ENCODE results near the gene HARS2. TPM values are rescaled to one million over a fixed set of nuclear protein-coding genes. Genes with fewer than 3 reads are reported as not detected.

Gene HARS2
- polyA plus RNA-seq, 2 of the 4 experiments (the other 2 are of a cell fraction), result 44.9 to 55.1 TPM

GRCh38 chr5:140734354-140734753, 43.1 kb downstream of the HARS2 start:
- POLR2A ChIA-PET, result no interaction called here
- ATAC-seq, result peak; percentile 81 to 85; a peak in 4 of 6 replicates

GRCh38 chr5:140737486-140737885, 46.2 kb downstream of the HARS2 start:
- peak; percentile 22 for TF ChIP-seq MAFK (IDR thresholded peaks at IDR 0.05; ENCODE audit: partially characterized antibody)
- TF ChIP-seq TP53 (CRISPR knock-in tag; IDR thresholded peaks at IDR 0.05), result no peak
- ATAC-seq, result no peak
- DNase-seq (ENCODE audit: low read depth in 1 of 2, low spot score in 1 of 2), result no peak
- H3K27ac ChIP-seq, result no peak overlapping the region
- WGBS (ENCODE audit: missing lambda C conversion rate), result 10% methylated on average over 1 of the region's 1 CpG
- H3K4me3 ChIP-seq, result no peak overlapping the region
- H3K4me1 ChIP-seq, result no peaks in the 10 kb centered on the region
- no peak for FAIRE-seq
- ChIA-PET POLR2A (no interaction called here), CTCF (interaction anchor here (1.3 kb wide), 1 partner anchor 10 kb away, joined by 3 read pairs; no protein-coding TSS in a partner anchor)
- peaks cover 23% of the 10 kb centered on the region; the same call in 2 of the 3 replicates for H3K9me3 ChIP-seq
- H3K4me2 ChIP-seq, result no peak overlapping the region

More at GRCh38 chr5:140734354-140734753, 43.1 kb downstream of the HARS2 start:
- Histone ChIP-seq H3K4me2 (no peak overlapping the region), H3K4me3 (no peak overlapping the region), H3K4me1 (no peaks in the 10 kb centered on the region), H3K27ac (no peak overlapping the region), H3K9me3 (peaks cover 18% of the 10 kb centered on the region; the same call in 2 of the 3 replicates)
- CTCF ChIA-PET, result interaction anchor here (0.7 kb wide), 1 partner anchor 367 kb away, joined by 3 read pairs; no protein-coding TSS in a partner anchor
- FAIRE-seq (peak; percentile 43), DNase-seq (ENCODE audit: low read depth in 1 of 2, low spot score in 1 of 2) (peak in 1 of 2 experiments; percentile 50)
- TF ChIP-seq RAD21 (conservative IDR thresholded peaks at IDR 0.05 in 1 of 2, IDR thresholded peaks at IDR 0.05 in 1 of 2) (peak; percentile 34 to 56; a peak in 3 of 5 replicates), FOSL2 (IDR thresholded peaks at IDR 0.05) (no peak), FOSL2 (CRISPR knock-in tag; IDR thresholded peaks at IDR 0.05) (no peak), CTCF (IDR thresholded peaks at IDR 0.05) (peak; percentile 17; the same call in 1 of the 3 replicates), CHD4 (IDR thresholded peaks at IDR 0.05; ENCODE audit: borderline replicate concordance) (no peak)
- WGBS (ENCODE audit: missing lambda C conversion rate), result 33% methylated on average over 7 of the region's 7 CpGs

GRCh38 chr5:140741967-140742366, 50.7 kb downstream of the HARS2 start:
- no peak for FAIRE-seq
- WGBS (ENCODE audit: missing lambda C conversion rate), result 35% methylated on average over 1 of the region's 1 CpG

More at GRCh38 chr5:140741967-140742366, 50.7 kb downstream of the HARS2 start:
- ChIA-PET POLR2A (no interaction called here), CTCF (interaction anchor here (0.7 kb wide), 1 partner anchor 10 kb away, joined by 3 read pairs; no protein-coding TSS in a partner anchor)
- ATAC-seq, result no peak
- no peak for DNase-seq (ENCODE audit: low read depth in 1 of 2, low spot score in 1 of 2)
- no peak overlapping the region for H3K4me2 ChIP-seq
- H3K9me3 ChIP-seq, result peaks cover 20% of the 10 kb centered on the region; the same call in 2 of the 3 replicates
- TF ChIP-seq SMC3 (IDR thresholded peaks at IDR 0.05) (no peak), MAX (IDR thresholded peaks at IDR 0.05) (no peak), CHD2 (IDR thresholded peaks at IDR 0.05; ENCODE audit: low read length, partially characterized antibody) (no peak), HEYL (CRISPR knock-in tag; IDR thresholded peaks at IDR 0.05) (no peak), FOXS1 (CRISPR knock-in tag; IDR thresholded peaks at IDR 0.05) (no peak), EHMT2 (IDR thresholded peaks at IDR 0.05; ENCODE audit: low read depth) (no peak), KDM1A (IDR thresholded peaks at IDR 0.05; ENCODE audit: low read depth) (no peak), HMGXB4 (CRISPR knock-in tag; IDR thresholded peaks at IDR 0.05; ENCODE audit: borderline replicate concordance) (no peak), FOSL2 (IDR thresholded peaks at IDR 0.05) (no peak), FOSL2 (CRISPR knock-in tag; IDR thresholded peaks at IDR 0.05) (no peak), NPAS2 (CRISPR knock-in tag; IDR thresholded peaks at IDR 0.05; ENCODE audit: borderline replicate concordance) (no peak), BCL3 (IDR thresholded peaks at IDR 0.05) (no peak)
- no peak overlapping the region for H3K27ac ChIP-seq
- no peaks in the 10 kb centered on the region for H3K4me1 ChIP-seq
- no peak overlapping the region for H3K4me3 ChIP-seq

Small RNAs within 50 kb of the gene (small RNA-seq; reads per million reads assigned to genes)
- gene VTRNA1-1 (3.9 to 257 (median 96.0) reads per million in 6 experiments), gene VTRNA1-2 (2.6 to 6,496 (median 797) reads per million in 6 experiments), gene VTRNA1-3 (0.78 to 45.6 (median 20.0) reads per million in 6 experiments)

Other genes with a start within 250 kb of the HARS2 start
- 2.0 and 2.9 TPM in 2 replicates for gene EIF4EBP3, start 143.8 kb upstream of the HARS2 start, polyA plus RNA-seq (2011; rRNA removed)
- gene EIF4EBP3, start 143.8 kb upstream of the HARS2 start, polyA plus RNA-seq (2017; fragmentation: RNase III; extraction: RNeasy Plus Mini Kit Qiagen cat#74134 plus additional on column Dnase treatment), result 0.96 to 1.6 TPM (median 1.2 TPM) in 3 replicates
- gene SRA1, start 134.0 kb upstream of the HARS2 start, polyA plus RNA-seq (2011; rRNA removed), result 48.1 and 50.8 TPM in 2 replicates
- 28.6 to 32.1 TPM (median 30.3 TPM) in 3 replicates for gene SRA1, start 134.0 kb upstream of the HARS2 start, polyA plus RNA-seq (2017; fragmentation: RNase III; extraction: RNeasy Plus Mini Kit Qiagen cat#74134 plus additional on column Dnase treatment)
- gene APBB3, start 126.9 kb upstream of the HARS2 start, polyA plus RNA-seq (2011; rRNA removed), result 11.7 and 13.4 TPM in 2 replicates
- 7.1 to 10.6 TPM (median 9.4 TPM) in 3 replicates for gene APBB3, start 126.9 kb upstream of the HARS2 start, polyA plus RNA-seq (2017; fragmentation: RNase III; extraction: RNeasy Plus Mini Kit Qiagen cat#74134 plus additional on column Dnase treatment)
- 79.5 and 135 TPM in 2 replicates for gene SLC35A4, start 126.6 kb upstream of the HARS2 start, polyA plus RNA-seq (2011; rRNA removed)
- 62.1 to 70.3 TPM (median 65.6 TPM) in 3 replicates for gene SLC35A4, start 126.6 kb upstream of the HARS2 start, polyA plus RNA-seq (2017; fragmentation: RNase III; extraction: RNeasy Plus Mini Kit Qiagen cat#74134 plus additional on column Dnase treatment)
- 3.3 and 6.3 TPM in 2 replicates for gene CD14, start 58.3 kb upstream of the HARS2 start, polyA plus RNA-seq (2011; rRNA removed)
- gene CD14, start 58.3 kb upstream of the HARS2 start, polyA plus RNA-seq (2017; fragmentation: RNase III; extraction: RNeasy Plus Mini Kit Qiagen cat#74134 plus additional on column Dnase treatment), result 2.0 to 3.5 TPM (median 2.9 TPM) in 3 replicates
- 11.8 and 14.6 TPM in 2 replicates for gene TMCO6, start 52.0 kb upstream of the HARS2 start, polyA plus RNA-seq (2011; rRNA removed)
- gene TMCO6, start 52.0 kb upstream of the HARS2 start, polyA plus RNA-seq (2017; fragmentation: RNase III; extraction: RNeasy Plus Mini Kit Qiagen cat#74134 plus additional on column Dnase treatment), result 13.3 to 18.1 TPM (median 16.1 TPM) in 3 replicates
- gene NDUFA2, start 43.8 kb upstream of the HARS2 start, polyA plus RNA-seq (2011; rRNA removed), result 100 and 119 TPM in 2 replicates
- 175 to 185 TPM (median 180 TPM) in 3 replicates for gene NDUFA2, start 43.8 kb upstream of the HARS2 start, polyA plus RNA-seq (2017; fragmentation: RNase III; extraction: RNeasy Plus Mini Kit Qiagen cat#74134 plus additional on column Dnase treatment)
- 120 and 158 TPM in 2 replicates for gene IK, start 43.6 kb upstream of the HARS2 start, polyA plus RNA-seq (2011; rRNA removed)
- gene IK, start 43.6 kb upstream of the HARS2 start, polyA plus RNA-seq (2017; fragmentation: RNase III; extraction: RNeasy Plus Mini Kit Qiagen cat#74134 plus additional on column Dnase treatment), result 150 to 170 TPM (median 160 TPM) in 3 replicates
- 23.3 and 26.6 TPM in 2 replicates for gene WDR55, start 26.6 kb upstream of the HARS2 start, polyA plus RNA-seq (2011; rRNA removed)
- 32.1 to 39.2 TPM (median 36.2 TPM) in 3 replicates for gene WDR55, start 26.6 kb upstream of the HARS2 start, polyA plus RNA-seq (2017; fragmentation: RNase III; extraction: RNeasy Plus Mini Kit Qiagen cat#74134 plus additional on column Dnase treatment)
- gene DND1, start 17.9 kb upstream of the HARS2 start, polyA plus RNA-seq (2011; rRNA removed), result 0.63 and 0.78 TPM in 2 replicates
- 1.0 to 1.3 TPM (median 1.1 TPM) in 3 replicates for gene DND1, start 17.9 kb upstream of the HARS2 start, polyA plus RNA-seq (2017; fragmentation: RNase III; extraction: RNeasy Plus Mini Kit Qiagen cat#74134 plus additional on column Dnase treatment)
- gene HARS1, start 85 bp upstream of the HARS2 start, polyA plus RNA-seq (2011; rRNA removed), result 73.0 and 80.5 TPM in 2 replicates
- gene HARS1, start 85 bp upstream of the HARS2 start, polyA plus RNA-seq (2017; fragmentation: RNase III; extraction: RNeasy Plus Mini Kit Qiagen cat#74134 plus additional on column Dnase treatment), result 84.4 to 93.7 TPM (median 87.1 TPM) in 3 replicates
- gene ZMAT2, start 9.0 kb downstream of the HARS2 start, polyA plus RNA-seq (2011; rRNA removed), result 62.1 and 90.9 TPM in 2 replicates
- gene ZMAT2, start 9.0 kb downstream of the HARS2 start, polyA plus RNA-seq (2017; fragmentation: RNase III; extraction: RNeasy Plus Mini Kit Qiagen cat#74134 plus additional on column Dnase treatment), result 208 to 209 TPM (median 209 TPM) in 3 replicates
- gene PCDHA1, start 94.7 kb downstream of the HARS2 start, polyA plus RNA-seq (2011; rRNA removed), result 0.37 and 0.52 TPM in 2 replicates
- 0.12 to 0.18 TPM (median 0.13 TPM) in 3 replicates for gene PCDHA1, start 94.7 kb downstream of the HARS2 start, polyA plus RNA-seq (2017; fragmentation: RNase III; extraction: RNeasy Plus Mini Kit Qiagen cat#74134 plus additional on column Dnase treatment)
- gene PCDHA2, start 103.4 kb downstream of the HARS2 start, polyA plus RNA-seq (2011; rRNA removed), result 0.03 and 0.07 TPM in 2 replicates
- gene PCDHA2, start 103.4 kb downstream of the HARS2 start, polyA plus RNA-seq (2017; fragmentation: RNase III; extraction: RNeasy Plus Mini Kit Qiagen cat#74134 plus additional on column Dnase treatment), result 0.08 TPM in 3 replicates
- 1.5 and 1.7 TPM in 2 replicates for gene PCDHA3, start 109.6 kb downstream of the HARS2 start, polyA plus RNA-seq (2011; rRNA removed)
- gene PCDHA3, start 109.6 kb downstream of the HARS2 start, polyA plus RNA-seq (2017; fragmentation: RNase III; extraction: RNeasy Plus Mini Kit Qiagen cat#74134 plus additional on column Dnase treatment), result 0.84 to 1.0 TPM (median 0.88 TPM) in 3 replicates
- 2.8 and 3.3 TPM in 2 replicates for gene PCDHA4, start 115.6 kb downstream of the HARS2 start, polyA plus RNA-seq (2011; rRNA removed)
- 1.6 to 2.2 TPM (median 1.9 TPM) in 3 replicates for gene PCDHA4, start 115.6 kb downstream of the HARS2 start, polyA plus RNA-seq (2017; fragmentation: RNase III; extraction: RNeasy Plus Mini Kit Qiagen cat#74134 plus additional on column Dnase treatment)
- 0.32 and 0.62 TPM in 2 replicates for gene PCDHA5, start 130.2 kb downstream of the HARS2 start, polyA plus RNA-seq (2011; rRNA removed)
- gene PCDHA5, start 130.2 kb downstream of the HARS2 start, polyA plus RNA-seq (2017; fragmentation: RNase III; extraction: RNeasy Plus Mini Kit Qiagen cat#74134 plus additional on column Dnase treatment), result 0.64 to 0.84 TPM (median 0.78 TPM) in 3 replicates
- gene PCDHA6, start 136.5 kb downstream of the HARS2 start, polyA plus RNA-seq (2011; rRNA removed), result 0.16 TPM in 2 replicates
- 0.03 to 0.07 TPM (median 0.04 TPM) in 3 replicates for gene PCDHA6, start 136.5 kb downstream of the HARS2 start, polyA plus RNA-seq (2017; fragmentation: RNase III; extraction: RNeasy Plus Mini Kit Qiagen cat#74134 plus additional on column Dnase treatment)
- gene PCDHA7, start 142.8 kb downstream of the HARS2 start, polyA plus RNA-seq (2011; rRNA removed), result 0.23 and 0.25 TPM in 2 replicates
- gene PCDHA7, start 142.8 kb downstream of the HARS2 start, polyA plus RNA-seq (2017; fragmentation: RNase III; extraction: RNeasy Plus Mini Kit Qiagen cat#74134 plus additional on column Dnase treatment), result 0.08 to 0.14 TPM (median 0.09 TPM) in 3 replicates
- 0.12 and 0.16 TPM in 2 replicates for gene PCDHA8, start 149.7 kb downstream of the HARS2 start, polyA plus RNA-seq (2011; rRNA removed)
- gene PCDHA8, start 149.7 kb downstream of the HARS2 start, polyA plus RNA-seq (2017; fragmentation: RNase III; extraction: RNeasy Plus Mini Kit Qiagen cat#74134 plus additional on column Dnase treatment), result 0.05 to 0.10 TPM in 2 of 3 replicates, not detected in the other
- gene PCDHA9, start 156.9 kb downstream of the HARS2 start, polyA plus RNA-seq (2011; rRNA removed), result 0.03 and 0.08 TPM in 2 replicates
- gene PCDHA9, start 156.9 kb downstream of the HARS2 start, polyA plus RNA-seq (2017; fragmentation: RNase III; extraction: RNeasy Plus Mini Kit Qiagen cat#74134 plus additional on column Dnase treatment), result 0.01 TPM in 1 of 3 replicates, not detected in the others
- 0.06 and 0.12 TPM in 2 replicates for gene PCDHA10, start 164.4 kb downstream of the HARS2 start, polyA plus RNA-seq (2011; rRNA removed)
- 0.01 TPM in 3 replicates for gene PCDHA10, start 164.4 kb downstream of the HARS2 start, polyA plus RNA-seq (2017; fragmentation: RNase III; extraction: RNeasy Plus Mini Kit Qiagen cat#74134 plus additional on column Dnase treatment)
- 0.20 and 0.27 TPM in 2 replicates for gene PCDHA11, start 177.5 kb downstream of the HARS2 start, polyA plus RNA-seq (2011; rRNA removed)
- gene PCDHA11, start 177.5 kb downstream of the HARS2 start, polyA plus RNA-seq (2017; fragmentation: RNase III; extraction: RNeasy Plus Mini Kit Qiagen cat#74134 plus additional on column Dnase treatment), result 0.08 to 0.16 TPM (median 0.14 TPM) in 3 replicates
- gene PCDHA12, start 183.9 kb downstream of the HARS2 start, polyA plus RNA-seq (2011; rRNA removed), result 2.9 and 3.0 TPM in 2 replicates
- gene PCDHA12, start 183.9 kb downstream of the HARS2 start, polyA plus RNA-seq (2017; fragmentation: RNase III; extraction: RNeasy Plus Mini Kit Qiagen cat#74134 plus additional on column Dnase treatment), result 2.5 TPM in 3 replicates
- 0.09 and 0.14 TPM in 2 replicates for gene PCDHA13, start 190.7 kb downstream of the HARS2 start, polyA plus RNA-seq (2011; rRNA removed)
- not detected in 3 replicates for gene PCDHA13, start 190.7 kb downstream of the HARS2 start, polyA plus RNA-seq (2017; fragmentation: RNase III; extraction: RNeasy Plus Mini Kit Qiagen cat#74134 plus additional on column Dnase treatment)
- gene PCDHAC1, start 234.8 kb downstream of the HARS2 start, polyA plus RNA-seq (2011; rRNA removed), result 3.3 and 3.5 TPM in 2 replicates
- gene PCDHAC1, start 234.8 kb downstream of the HARS2 start, polyA plus RNA-seq (2017; fragmentation: RNase III; extraction: RNeasy Plus Mini Kit Qiagen cat#74134 plus additional on column Dnase treatment), result 0.55 to 0.57 TPM (median 0.57 TPM) in 3 replicates

All from A549 (cell line).